H9 (cell line): ENCODE measurements around the gene SLC9A9. TPM values are rescaled to one million over a fixed set of nuclear protein-coding genes. Genes with fewer than 3 reads are reported as not detected.

Source experiments
- DNase-seq: peaks from one replicate; pipeline ENCODE4 v3.0.0-alpha.2; 2017
- H2AFZ ChIP-seq: one replicate; pipeline ENCODE4 v1.6.1; 2013; ENCODE audit warnings: mild to moderate bottlenecking, low read length, control low read depth, moderate library complexity
- H2AK5ac ChIP-seq: 2 replicates; pipeline ENCODE4 v1.6.1; 2013; ENCODE audit warnings: low read length, control low read depth, mixed read lengths; ENCODE audit not compliant: insufficient read length
- H2BK120ac ChIP-seq: one replicate; pipeline ENCODE4 v1.6.1; 2013; ENCODE audit warnings: low read depth, mild to moderate bottlenecking, low read length, control low read depth, inconsistent platforms; ENCODE audit not compliant: poor library complexity, severe bottlenecking
- H2BK12ac ChIP-seq: 2 replicates; pipeline ENCODE4 v1.6.1; 2013; ENCODE audit warnings: low read length, control low read depth, mixed read lengths, low read depth; ENCODE audit not compliant: insufficient read length
- H2BK15ac ChIP-seq: 2 replicates; pipeline ENCODE4 v1.6.1; 2013; ENCODE audit warnings: low read depth, low read length, control low read depth
- H2BK20ac ChIP-seq: one replicate; pipeline ENCODE4 v1.6.1; 2013; ENCODE audit warnings: low read depth, mild to moderate bottlenecking, low read length, control low read depth, inconsistent platforms; ENCODE audit not compliant: poor library complexity, severe bottlenecking
- H2BK5ac ChIP-seq: 2 replicates; pipeline ENCODE4 v1.6.1; 2013; ENCODE audit warnings: low read length, control low read depth, mixed read lengths; ENCODE audit not compliant: insufficient read length
- H3K14ac ChIP-seq: 2 replicates; pipeline ENCODE4 v1.6.1; 2013; ENCODE audit warnings: low read length, control low read depth; ENCODE audit not compliant: insufficient read depth
- H3K18ac ChIP-seq: 2 replicates; pipeline ENCODE4 v1.6.1; 2013; ENCODE audit warnings: low read depth, mild to moderate bottlenecking, mixed read lengths, low read length, control low read depth; ENCODE audit not compliant: insufficient read length
- H3K23ac ChIP-seq: 2 replicates; pipeline ENCODE4 v1.6.1; 2013; ENCODE audit warnings: low read length, control low read depth, mixed read lengths, low read depth; ENCODE audit not compliant: insufficient read length
- H3K23me2 ChIP-seq: 2 replicates; pipeline ENCODE4 v1.6.1; 2013; ENCODE audit warnings: low read depth, mild to moderate bottlenecking, mixed read lengths, low read length, control low read depth; ENCODE audit not compliant: insufficient read length, poor library complexity, severe bottlenecking
- H3K27ac ChIP-seq: 2 replicates; pipeline ENCODE4 v1.5.1; 2013; ENCODE audit warnings: low read length, control low read depth, mixed read lengths, low read depth; ENCODE audit not compliant: insufficient read length
- H3K27me3 ChIP-seq: 2 replicates; pipeline ENCODE4 v1.6.1; 2013; ENCODE audit warnings: low read length, control low read depth, inconsistent platforms; ENCODE audit not compliant: insufficient read depth
- H3K4ac ChIP-seq: 2 replicates; pipeline ENCODE4 v1.6.1; 2013; ENCODE audit warnings: low read depth, mild to moderate bottlenecking, control low read depth, inconsistent platforms, low read length, moderate library complexity
- H3K4me1 ChIP-seq: 2 replicates; pipeline ENCODE4 v1.6.1; 2013; ENCODE audit warnings: low read length, control low read depth, inconsistent platforms; ENCODE audit not compliant: insufficient read depth
- H3K4me2 ChIP-seq: 2 replicates; pipeline ENCODE4 v1.6.1; 2013; ENCODE audit warnings: low read length, control low read depth, mixed read lengths; ENCODE audit not compliant: insufficient read length, insufficient read depth
- H3K56ac ChIP-seq: 2 replicates; pipeline ENCODE4 v1.6.1; 2013; ENCODE audit warnings: low read depth, mild to moderate bottlenecking, mixed read lengths, low read length, control low read depth; ENCODE audit not compliant: insufficient read length
- H3K79me1 ChIP-seq: 2 replicates; pipeline ENCODE4 v1.6.1; 2013; ENCODE audit warnings: low read depth, mild to moderate bottlenecking, moderate library complexity, low read length, control low read depth, inconsistent platforms; ENCODE audit not compliant: insufficient read depth, poor library complexity, severe bottlenecking
- H3K79me2 ChIP-seq: 2 replicates; pipeline ENCODE4 v1.6.1; 2013; ENCODE audit warnings: low read length, control low read depth, inconsistent platforms; ENCODE audit not compliant: insufficient read depth
- H3K9ac ChIP-seq: 2 replicates; pipeline ENCODE4 v1.6.1; 2013; ENCODE audit warnings: low read length, control low read depth, mixed read lengths; ENCODE audit not compliant: insufficient read length; ENCODE audit errors: extremely low read depth
- H3K9me3 ChIP-seq: one replicate; pipeline ENCODE4 v1.6.1; 2013; ENCODE audit warnings: low read depth, low read length, inconsistent platforms; ENCODE audit not compliant: control insufficient read depth
- H3T11ph ChIP-seq: one replicate; pipeline ENCODE4 v1.6.1; 2013; ENCODE audit warnings: mild to moderate bottlenecking, low read length, control low read depth, inconsistent platforms
- H4K20me1 ChIP-seq: one replicate; pipeline ENCODE4 v1.6.1; 2013; ENCODE audit not compliant: control insufficient read depth, insufficient read length, insufficient read depth
- H4K5ac ChIP-seq: 2 replicates; pipeline ENCODE4 v1.6.1; 2013; ENCODE audit warnings: low read depth, mild to moderate bottlenecking, mixed read lengths, low read length, control low read depth; ENCODE audit not compliant: insufficient read length
- H4K8ac ChIP-seq: replicated peaks from 2 replicates; pipeline ENCODE4 v1.6.1; 2013; ENCODE audit warnings: low read length, control low read depth, mixed read lengths, low read depth; ENCODE audit not compliant: insufficient read length
- H4K91ac ChIP-seq: 2 replicates; pipeline ENCODE4 v1.6.1; 2013; ENCODE audit warnings: low read depth, mild to moderate bottlenecking, moderate library complexity, mixed read lengths, low read length, control low read depth; ENCODE audit not compliant: insufficient read length
- H3K27ac Mint-ChIP-seq, 3 experiments: 2 replicates in 2 of 3; 3 replicates in 1 of 3; pipeline ENCODE4 v1.8.0; 2020 to 2021; ENCODE audit warnings: mixed read lengths in 3 of 3, mild to moderate bottlenecking in 1 of 3, moderate library complexity in 1 of 3
- H3K27me3 Mint-ChIP-seq: 2 replicates; pipeline ENCODE4 v1.8.0; 2021; ENCODE audit warnings: low read depth, mild to moderate bottlenecking, moderate library complexity, mixed read lengths
- H3K36me3 Mint-ChIP-seq, 3 experiments: 2 replicates in 2 of 3; 3 replicates in 1 of 3; pipeline ENCODE4 v1.8.0; 2020 to 2021; ENCODE audit warnings: low read depth in 3 of 3, mixed read lengths in 3 of 3; ENCODE audit not compliant: insufficient read depth in 1 of 3
- H3K4me1 Mint-ChIP-seq, 2 experiments: 2 replicates each; pipeline ENCODE4 v1.8.0; 2020; ENCODE audit warnings: mixed read lengths in 2 of 2
- H3K4me3 Mint-ChIP-seq, 2 experiments: 2 replicates in 1 of 2; 3 replicates in 1 of 2; pipeline ENCODE4 v1.8.0; 2020 to 2021; ENCODE audit warnings: mild to moderate bottlenecking in 2 of 2, mixed read lengths in 2 of 2, moderate library complexity in 1 of 2
- H3K9me3 Mint-ChIP-seq, 2 experiments: 2 replicates in 1 of 2; 3 replicates in 1 of 2; pipeline ENCODE4 v1.8.0; 2020; ENCODE audit warnings: mild to moderate bottlenecking in 2 of 2, mixed read lengths in 2 of 2, moderate library complexity in 1 of 2
- total RNA-seq: library from RNA; stranded (reverse); gene quantifications from 2 replicates; pipeline ENCODE4 v1.2.1, GENCODE V29; 2021
- TF ChIP-seq, protein P1 (sequence below): fragments of 200-600 bp; sonication (generic); conservative IDR thresholded peaks from 3 replicates; pipeline ENCODE4 v1.8.0; 2021; ENCODE audit warnings: antibody characterized with exemption, mild to moderate bottlenecking

The SLC9A9 gene
- total RNA-seq, 1 experiment from 2014 or later: 0.35 TPM

DNA sequence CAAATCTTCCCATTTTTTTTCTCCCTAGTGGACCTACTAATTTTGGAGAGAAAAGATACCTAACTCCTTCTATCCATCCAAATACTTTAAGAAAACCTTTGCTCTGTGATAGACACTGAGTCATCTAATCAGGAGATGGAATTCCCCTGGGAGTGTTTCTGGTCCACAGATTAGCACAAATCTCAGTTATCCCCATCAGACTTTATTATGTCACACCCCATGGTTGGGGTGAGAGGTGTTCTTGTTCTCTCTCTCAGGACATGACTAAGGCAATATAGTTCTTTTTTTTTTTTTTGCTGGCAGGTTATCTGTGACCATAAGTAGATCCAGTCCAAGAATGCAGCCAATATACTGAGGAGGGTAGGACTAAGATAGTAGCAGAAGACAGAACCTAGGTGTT lies 15.8 kb downstream of the SLC9A9 start:
- no peak overlapping the region for H4K5ac ChIP-seq
- TF ChIP-seq, protein P1, sequence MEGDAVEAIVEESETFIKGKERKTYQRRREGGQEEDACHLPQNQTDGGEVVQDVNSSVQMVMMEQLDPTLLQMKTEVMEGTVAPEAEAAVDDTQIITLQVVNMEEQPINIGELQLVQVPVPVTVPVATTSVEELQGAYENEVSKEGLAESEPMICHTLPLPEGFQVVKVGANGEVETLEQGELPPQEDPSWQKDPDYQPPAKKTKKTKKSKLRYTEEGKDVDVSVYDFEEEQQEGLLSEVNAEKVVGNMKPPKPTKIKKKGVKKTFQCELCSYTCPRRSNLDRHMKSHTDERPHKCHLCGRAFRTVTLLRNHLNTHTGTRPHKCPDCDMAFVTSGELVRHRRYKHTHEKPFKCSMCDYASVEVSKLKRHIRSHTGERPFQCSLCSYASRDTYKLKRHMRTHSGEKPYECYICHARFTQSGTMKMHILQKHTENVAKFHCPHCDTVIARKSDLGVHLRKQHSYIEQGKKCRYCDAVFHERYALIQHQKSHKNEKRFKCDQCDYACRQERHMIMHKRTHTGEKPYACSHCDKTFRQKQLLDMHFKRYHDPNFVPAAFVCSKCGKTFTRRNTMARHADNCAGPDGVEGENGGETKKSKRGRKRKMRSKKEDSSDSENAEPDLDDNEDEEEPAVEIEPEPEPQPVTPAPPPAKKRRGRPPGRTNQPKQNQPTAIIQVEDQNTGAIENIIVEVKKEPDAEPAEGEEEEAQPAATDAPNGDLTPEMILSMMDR: no peak
- Mint-ChIP-seq H3K27me3 (no peaks in the 10 kb centered on the region), H3K36me3 (no peaks in the 10 kb centered on the region; a peak in 1 of 7 replicates), H3K9me3 (no peaks in the 10 kb centered on the region), H3K4me3 (no peak overlapping the region), H3K27ac (peak overlapping the region in 1 of 3 experiments; percentile 46; a peak in 1 of 7 replicates), H3K4me1 (no peaks in the 10 kb centered on the region)
- no peak overlapping the region for H2AFZ ChIP-seq
- H2BK120ac ChIP-seq: no peak overlapping the region
- no peaks in the 10 kb centered on the region for H3K79me1 ChIP-seq
- no peak overlapping the region for H3K27ac ChIP-seq
- no peak overlapping the region for H2BK15ac ChIP-seq
- no peaks in the 10 kb centered on the region for H3K27me3 ChIP-seq
- no peaks in the 10 kb centered on the region for H3K4me1 ChIP-seq
- no peak overlapping the region for H4K8ac ChIP-seq
- H2BK5ac ChIP-seq: no peak overlapping the region
- no peak overlapping the region for H3K18ac ChIP-seq
- H4K20me1 ChIP-seq: no peaks in the 10 kb centered on the region
- no peaks in the 10 kb centered on the region for H3K23me2 ChIP-seq
- H3T11ph ChIP-seq: no peak overlapping the region
- H3K9me3 ChIP-seq: no peaks in the 10 kb centered on the region
- no peaks in the 10 kb centered on the region for H3K79me2 ChIP-seq
- DNase-seq: no peak
- H2BK12ac ChIP-seq: no peak overlapping the region
- no peak overlapping the region for H3K9ac ChIP-seq
- no peak overlapping the region for H3K56ac ChIP-seq
- H3K23ac ChIP-seq: no peak overlapping the region
- no peak overlapping the region for H3K4me2 ChIP-seq
- no peak overlapping the region for H4K91ac ChIP-seq
- no peak overlapping the region for H2AK5ac ChIP-seq
- H2BK20ac ChIP-seq: no peak overlapping the region
- H3K4ac ChIP-seq: no peak overlapping the region
- no peak overlapping the region for H3K14ac ChIP-seq
